Measurements from ENCODE around the gene SORL1. TPM values are rescaled to one million over a fixed set of nuclear protein-coding genes. Genes with fewer than 3 reads are reported as not detected.

Gene SORL1
- total and polyA plus RNA-seq, 2 of the 8 experiments (the other 6 are each of a cell fraction or from before 2014, with no cell fraction given), result 38.1 to 65.5 TPM

DNA sequence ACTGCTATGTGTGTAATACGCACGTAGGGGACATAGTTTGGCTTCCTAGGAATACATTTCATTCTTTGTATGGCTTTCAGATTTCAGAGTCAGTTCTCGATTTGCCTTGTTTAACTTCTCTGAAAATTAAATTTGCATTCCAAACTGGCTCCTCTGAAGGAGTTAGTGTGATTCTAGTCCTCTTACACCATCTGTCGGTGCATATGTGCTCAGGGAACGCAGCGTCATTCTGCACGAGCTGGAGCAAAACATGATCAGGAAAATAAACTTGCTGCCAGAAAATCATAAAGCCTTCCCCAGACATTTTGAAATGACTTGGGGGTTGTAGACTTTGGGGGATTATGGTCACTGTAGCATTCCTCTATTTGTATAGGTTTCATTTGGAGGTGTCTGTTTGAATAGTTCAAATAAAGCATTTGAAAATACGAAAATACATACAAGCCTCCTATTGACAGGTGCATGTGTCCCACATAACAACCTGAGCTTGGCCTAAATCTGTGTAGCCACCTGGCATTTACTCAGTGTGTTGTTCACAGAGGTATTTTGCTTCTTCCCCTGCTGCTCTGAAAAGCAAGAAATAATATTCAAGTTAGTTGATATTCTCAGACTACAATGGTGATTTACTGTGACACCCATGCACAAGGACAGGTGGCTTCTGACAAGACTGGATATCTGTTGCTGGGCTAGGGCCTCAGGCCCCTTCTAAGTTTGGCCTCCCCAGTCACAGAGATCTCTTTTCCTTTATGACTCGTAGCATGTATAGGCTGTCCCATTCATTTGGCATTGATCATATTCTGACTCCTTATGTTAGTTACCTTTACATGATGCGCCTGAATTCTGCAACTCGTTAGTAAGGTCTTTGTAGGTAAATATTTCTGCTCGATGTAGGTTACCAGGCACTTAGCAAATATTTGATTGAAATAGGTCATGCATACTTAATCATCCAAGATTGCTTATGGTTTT lies 82.3 kb downstream of the SORL1 start:
- no peak overlapping the region for H2AFZ ChIP-seq (ENCODE audit: low read length)
- no peak overlapping the region for H3K23ac ChIP-seq (ENCODE audit: insufficient read length)
- no peak overlapping the region for H3K9ac ChIP-seq (replicated peaks in 1 of 4; ENCODE audit: extremely low read depth in 1 of 4, low read depth in 3 of 4, low read length in 3 of 4)
- H3K23me2 ChIP-seq (ENCODE audit: low read depth, low read length), result no peaks in the 10 kb centered on the region
- no peak overlapping the region for H2BK12ac ChIP-seq (ENCODE audit: low read depth, low read length)
- no peaks in the 10 kb centered on the region for H3K9me3 ChIP-seq (ENCODE audit: insufficient read depth in 2 of 2, low read depth in 1 of 2, low read length in 1 of 2)
- no peak overlapping the region for H3K56ac ChIP-seq (replicated peaks; ENCODE audit: insufficient read length, low read depth, low read length)
- WGBS, 2 experiments (ENCODE audit: extremely low coverage in 1 of 2, insufficient coverage in 1 of 2, insufficient read length in 1 of 2, insufficient replicate concordance in 2 of 2, low coverage in 1 of 2, low lambda C conversion rate in 2 of 2, missing lambda C conversion rate in 1 of 2), result 89% methylated on average over 12 of the region's 12 CpGs; no CpG with 5 or more reads in 1 of the 2 experiments
- ChIA-PET POLR2A (ENCODE audit: partially characterized antibody) (interaction anchor here (0.6 kb wide), 1 partner anchor 442 kb away, joined by 3 read pairs; no protein-coding TSS in a partner anchor), CTCF (ENCODE audit: partially characterized antibody) (interaction anchor here (1.0 to 1.5 kb wide), 4 partner anchors 67 to 141 kb away, joined by 3 to 5 read pairs (median 4); partner anchors contain the start of genes SORL1 and SORL1-AS1)
- no peak overlapping the region for H3K14ac ChIP-seq (ENCODE audit: insufficient read length)
- peaks cover 0 to 16% (median 7%) of the 10 kb centered on the region in 4 experiments; a peak in 5 of 8 replicates for H3K36me3 ChIP-seq (ENCODE audit: control insufficient read depth in 2 of 4, insufficient read depth in 4 of 4, low read length in 3 of 4)
- FAIRE-seq (no peak), DNase-seq (ENCODE audit: low read depth in 1 of 2, low spot score in 2 of 2) (no peak)
- no peak overlapping the region for H2BK5ac ChIP-seq (ENCODE audit: low read depth, low read length)
- no peaks in the 10 kb centered on the region; the same call in 1 of the 2 replicates for H3K79me1 ChIP-seq (ENCODE audit: low read depth, low read length)
- no peaks in the 10 kb centered on the region for H3K4me1 ChIP-seq (replicated peaks in 1 of 4; ENCODE audit: control insufficient read depth in 3 of 4, insufficient read depth in 4 of 4, low read length in 3 of 4)
- H3K79me2 ChIP-seq (ENCODE audit: control insufficient read depth in 1 of 2, insufficient read depth in 2 of 2, low read length in 2 of 2), result no peaks in the 10 kb centered on the region
- H3K27ac ChIP-seq (ENCODE audit: low read depth, low read length), result no peak overlapping the region
- no peaks in the 10 kb centered on the region for H3K27me3 ChIP-seq (replicated peaks in 1 of 4; ENCODE audit: control insufficient read depth in 3 of 4, extremely low read depth in 1 of 4, insufficient read depth in 3 of 4, low read length in 3 of 4)
- H4K91ac ChIP-seq (replicated peaks; ENCODE audit: insufficient read length, low read length), result no peak overlapping the region
- no peak overlapping the region for H3K4ac ChIP-seq (replicated peaks; ENCODE audit: insufficient read length, low read depth, low read length)
- no peaks in the 10 kb centered on the region for H4K20me1 ChIP-seq (replicated peaks in 1 of 2; ENCODE audit: control insufficient read depth in 1 of 2, insufficient read depth in 2 of 2, low read length in 2 of 2)
- no peak overlapping the region for H4K5ac ChIP-seq (ENCODE audit: insufficient read length, low read depth, low read length)
- H3K4me3 ChIP-seq (ENCODE audit: extremely low read depth in 1 of 4, insufficient read depth in 2 of 4, low read depth in 3 of 4, low read length in 4 of 4), result no peak overlapping the region
- TF ChIP-seq BACH1 (IDR thresholded peaks at IDR 0.05; ENCODE audit: low read length) (no peak), RAD21 (IDR thresholded peaks at IDR 0.05 in 1 of 2, conservative IDR thresholded peaks at IDR 0.05 in 1 of 2; ENCODE audit: low read depth in 2 of 2, low read length in 2 of 2) (peak; percentile 28 to 45; a peak in 3 of 4 replicates)
- H2BK120ac ChIP-seq (replicated peaks; ENCODE audit: low read depth, low read length), result no peak overlapping the region
- no peak overlapping the region for H2BK15ac ChIP-seq (ENCODE audit: low read length)
- H4K8ac ChIP-seq (ENCODE audit: extremely low read depth, insufficient read depth, low read length), result no peak overlapping the region
- H3K4me2 ChIP-seq (ENCODE audit: insufficient read depth in 1 of 2, low read depth in 2 of 2, low read length in 2 of 2), result no peak overlapping the region
- no peak overlapping the region for H2AK5ac ChIP-seq (ENCODE audit: low read depth, low read length)
- H3K18ac ChIP-seq (ENCODE audit: extremely low read depth, low read length), result no peak overlapping the region
- H2BK20ac ChIP-seq (ENCODE audit: low read length), result no peak overlapping the region

All from H1 (cell line).